Measurements from ENCODE around the gene CMTM3.

DNA sequence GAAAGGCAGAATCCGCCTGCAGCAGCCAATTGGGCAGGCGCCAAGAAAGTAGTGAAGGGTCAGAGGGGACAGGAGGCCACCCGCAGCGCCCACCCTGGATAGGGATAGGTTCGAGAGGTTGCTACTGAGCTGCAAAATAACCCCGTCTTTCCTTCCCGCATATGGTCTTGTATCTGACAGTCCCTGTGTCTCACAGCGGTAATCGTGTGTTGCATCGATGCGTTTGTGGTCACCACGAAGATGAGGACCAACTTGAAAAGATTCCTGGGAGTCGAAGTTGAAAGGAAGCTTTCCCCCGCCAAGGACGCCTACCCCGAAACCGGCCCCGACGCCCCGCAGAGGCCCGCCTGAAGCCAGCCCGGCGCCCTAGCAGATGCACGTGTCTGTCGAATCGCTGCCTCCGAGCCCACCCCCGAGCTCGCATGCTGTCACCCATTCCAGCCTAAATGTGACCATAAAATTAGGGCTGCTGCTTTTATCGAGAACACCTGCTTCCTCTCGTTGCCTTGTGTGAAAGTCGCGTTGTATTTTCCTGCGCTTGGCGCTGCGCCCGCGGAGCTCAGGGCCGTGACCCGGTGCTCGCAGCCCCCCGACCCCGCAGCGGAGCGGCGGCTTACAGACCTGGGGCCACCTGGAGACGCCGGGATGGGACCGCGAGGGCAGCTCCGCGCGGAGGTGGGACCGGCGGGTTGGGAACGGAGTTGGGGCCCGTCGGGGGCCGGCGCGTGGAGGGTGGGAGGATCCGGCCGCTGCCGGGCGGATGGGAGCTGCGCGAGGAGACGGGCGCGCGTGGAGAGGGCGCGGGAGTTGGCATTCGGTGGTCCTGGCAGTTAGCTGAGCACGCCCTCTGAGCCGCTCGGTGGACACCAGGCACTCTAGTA, 25.6 kb upstream of the CMTM3 start, which contains the start of gene CMTM2:
- TF ChIP-seq POLR2AphosphoS5 (IDR thresholded peaks at IDR 0.05; ENCODE audit: low read depth, low read length) (no peak), POLR2A (IDR thresholded peaks at IDR 0.05; ENCODE audit: low read depth, low read length) (no peak), TAF1 (IDR thresholded peaks at IDR 0.05; ENCODE audit: borderline replicate concordance, low read depth, low read length) (no peak)
